ENCODE measurements around the gene SLC18B1.

The SLC18B1 gene

GRCh38 chr6:132726608-132726975, 71.8 kb downstream of the SLC18B1 start:
- ChIA-PET CTCF (no interaction called here), POLR2A (ENCODE audit: low non-redundant PET) (no interaction called here)
- no peak for DNase-seq (ENCODE audit: low spot score)
- TF ChIP-seq CTCF (conservative IDR thresholded peaks at IDR 0.05; ENCODE audit: low read depth): no peak
- H3K27ac ChIP-seq: no peak overlapping the region

DNA sequence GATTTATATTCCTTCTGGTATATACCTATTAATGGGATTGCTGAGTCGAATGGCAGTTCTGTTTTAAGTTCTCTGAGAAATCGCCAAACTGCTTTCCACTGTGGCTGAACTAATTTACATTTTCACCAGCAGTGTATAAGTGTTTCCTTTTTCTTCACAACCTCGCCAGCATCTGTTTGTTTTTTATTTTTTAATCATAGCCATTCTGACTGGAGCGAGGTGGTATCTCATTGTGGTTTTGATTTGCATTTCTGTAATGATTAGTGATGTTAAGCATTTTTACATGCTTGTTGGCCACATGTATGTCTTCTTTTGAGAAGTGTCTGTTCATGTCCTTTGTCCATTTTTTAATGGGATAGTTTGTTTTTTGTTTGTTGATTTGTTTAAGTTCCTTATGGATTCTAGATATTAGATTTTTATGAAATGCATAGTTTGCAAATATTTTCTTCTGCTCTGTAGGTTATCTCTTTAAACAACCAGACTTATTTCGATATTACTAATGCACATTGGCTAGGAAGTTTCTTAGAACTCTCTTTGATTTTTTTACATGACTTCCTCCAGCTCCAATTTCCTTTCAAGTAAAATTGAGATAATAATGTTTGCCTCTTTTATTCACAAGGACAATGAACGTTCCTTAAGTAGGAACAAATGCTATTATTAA, 72.4 kb downstream of the SLC18B1 start:
- POLR2A ChIA-PET (ENCODE audit: low non-redundant PET): no interaction called here
- TF ChIP-seq CTCF (conservative IDR thresholded peaks at IDR 0.05; ENCODE audit: low read depth): no peak
- no peak for DNase-seq (ENCODE audit: low spot score)
- no peak overlapping the region for H3K27ac ChIP-seq
- CTCF ChIA-PET: no interaction called here

GRCh38 chr6:132725471-132725870, 73.0 kb downstream of the SLC18B1 start:
- ChIA-PET CTCF (no interaction called here), POLR2A (ENCODE audit: low non-redundant PET) (no interaction called here)
- H3K27ac ChIP-seq: no peak overlapping the region
- DNase-seq (ENCODE audit: low spot score): no peak
- no peak for TF ChIP-seq CTCF (conservative IDR thresholded peaks at IDR 0.05; ENCODE audit: low read depth)

DNA sequence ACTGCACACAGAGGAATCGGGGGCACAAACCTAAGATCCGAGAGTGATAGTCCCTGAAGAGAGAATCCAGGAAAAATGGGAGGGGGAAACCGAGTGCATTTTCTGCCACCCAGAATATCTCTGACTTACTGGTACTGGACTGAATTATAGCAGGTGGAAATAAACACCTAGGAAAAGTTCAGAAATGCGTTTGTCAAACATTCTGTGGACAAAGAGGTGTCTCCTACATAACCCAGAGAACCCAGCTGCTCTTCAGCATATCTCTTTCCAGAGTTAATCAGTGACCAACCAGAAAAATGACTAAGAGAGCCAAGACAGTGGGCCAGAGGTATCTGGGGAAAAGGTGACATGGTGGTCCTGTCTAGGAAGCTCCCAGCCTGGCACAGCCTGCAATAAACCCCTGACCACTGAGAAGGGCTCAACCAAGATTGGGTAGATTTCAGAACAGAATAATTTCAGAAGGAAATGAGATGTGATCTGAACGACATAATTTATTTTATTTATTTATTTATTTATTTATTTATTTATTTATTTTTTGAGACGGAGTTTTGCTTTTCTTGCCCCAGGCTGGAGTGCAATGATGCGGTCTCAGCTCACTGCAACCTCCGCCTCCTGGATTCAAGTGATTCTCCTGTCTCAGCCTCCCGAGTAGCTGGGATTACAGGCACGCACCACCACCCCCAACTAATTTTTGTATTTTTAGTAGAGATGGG, 78.5 kb downstream of the SLC18B1 start:
- no peak for DNase-seq (ENCODE audit: low spot score)
- no peak overlapping the region for H3K27ac ChIP-seq
- POLR2A ChIA-PET (ENCODE audit: low non-redundant PET): no interaction called here
- CTCF ChIA-PET: interaction anchor here (0.9 kb wide), 1 partner anchor 189 kb away, joined by 3 read pairs; no protein-coding TSS in a partner anchor
- TF ChIP-seq CTCF (conservative IDR thresholded peaks at IDR 0.05; ENCODE audit: low read depth): no peak

All from RWPE1 (cell line).